ENCODE results near the gene CMTM7.

Gene CMTM7

DNA sequence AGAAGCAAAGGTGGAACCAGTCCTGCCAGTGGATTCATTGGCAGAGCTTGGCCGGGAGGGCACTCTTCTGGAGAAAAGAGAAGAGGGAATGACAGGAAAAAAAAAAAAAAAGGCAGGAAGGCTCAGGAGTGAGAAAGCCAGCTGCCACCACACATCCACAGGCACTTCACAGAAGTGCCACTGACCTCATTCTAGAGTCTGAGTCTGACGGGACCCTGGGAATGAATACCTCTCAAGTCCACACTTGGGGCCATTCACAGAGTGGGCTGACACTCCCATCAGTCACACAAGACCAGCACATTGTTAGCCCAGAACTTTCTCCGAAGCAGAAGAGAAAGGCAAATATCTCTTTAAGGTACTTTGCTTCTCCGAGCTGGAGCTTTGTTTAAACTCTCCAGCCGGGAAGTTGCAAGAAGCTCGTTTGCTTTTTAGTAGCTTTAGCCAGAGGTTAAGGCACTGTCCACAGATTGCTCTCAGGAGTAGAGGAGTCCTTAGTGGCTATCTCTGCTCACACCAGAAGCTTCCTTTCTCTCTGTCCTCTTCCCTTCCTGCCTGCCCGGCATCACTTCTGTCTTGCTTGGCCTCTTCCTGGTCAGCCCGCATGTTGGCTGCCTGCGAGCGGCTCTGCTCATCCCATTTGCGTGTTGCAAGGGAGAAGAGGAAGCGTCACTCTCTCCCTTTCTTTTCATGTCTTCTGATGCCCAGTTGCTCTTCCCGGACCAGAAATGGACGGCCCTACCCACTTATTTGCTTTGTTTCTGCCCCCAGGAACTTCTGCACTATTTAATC is 57.2 kb downstream of the CMTM7 start:
- Histone ChIP-seq H3K27ac (replicated peaks) (no peak overlapping the region), H3K4me3 (replicated peaks; ENCODE audit: insufficient read depth, low read length) (no peak overlapping the region), H3K27me3 (ENCODE audit: insufficient read depth, poor library complexity, severe bottlenecking) (no peaks in the 10 kb centered on the region)
- TF ChIP-seq POLR2AphosphoS5 (IDR thresholded peaks at IDR 0.05; ENCODE audit: low read depth) (no peak), SPI1 (IDR thresholded peaks at IDR 0.05; ENCODE audit: borderline replicate concordance, low read depth) (no peak), CTCF (IDR thresholded peaks at IDR 0.05; ENCODE audit: insufficient read depth, low read length) (no peak), REST (IDR thresholded peaks at IDR 0.05; ENCODE audit: insufficient replicate concordance, low read depth) (no peak), GABPA (IDR thresholded peaks at IDR 0.05; ENCODE audit: low read depth) (no peak)
- no peak for DNase-seq (ENCODE audit: low read depth in 1 of 2, low spot score in 1 of 2)

DNA sequence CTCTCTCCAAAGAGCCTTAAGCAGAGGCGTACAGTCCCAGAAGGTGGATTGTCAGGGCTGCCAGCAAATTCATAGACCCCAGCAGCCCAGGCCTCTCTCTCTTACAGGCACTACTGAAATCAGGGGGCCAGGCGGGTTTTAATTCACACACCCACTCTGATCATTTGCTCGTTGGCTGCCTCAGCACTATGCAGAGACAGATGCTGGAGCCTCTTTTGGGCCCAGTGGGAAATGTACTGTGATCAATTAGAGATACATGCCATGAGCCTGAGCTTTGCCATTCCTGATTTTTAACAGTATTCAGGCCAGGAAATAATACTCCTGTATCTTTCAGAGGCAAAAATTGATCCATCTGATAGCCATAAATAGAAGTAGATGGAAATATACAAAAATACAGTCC is 58.0 kb downstream of the CMTM7 start:
- no peak overlapping the region for H3K27ac ChIP-seq (replicated peaks)
- DNase-seq (ENCODE audit: low read depth in 1 of 2, low spot score in 1 of 2): no peak
- TF ChIP-seq REST (IDR thresholded peaks at IDR 0.05; ENCODE audit: insufficient replicate concordance, low read depth) (no peak), GABPA (IDR thresholded peaks at IDR 0.05; ENCODE audit: low read depth) (no peak), SPI1 (IDR thresholded peaks at IDR 0.05; ENCODE audit: borderline replicate concordance, low read depth) (no peak), POLR2AphosphoS5 (IDR thresholded peaks at IDR 0.05; ENCODE audit: low read depth) (no peak), CTCF (IDR thresholded peaks at IDR 0.05; ENCODE audit: insufficient read depth, low read length) (no peak)
- H3K27me3 ChIP-seq (ENCODE audit: insufficient read depth, poor library complexity, severe bottlenecking): no peaks in the 10 kb centered on the region
- no peak overlapping the region for H3K4me3 ChIP-seq (replicated peaks; ENCODE audit: insufficient read depth, low read length)

DNA sequence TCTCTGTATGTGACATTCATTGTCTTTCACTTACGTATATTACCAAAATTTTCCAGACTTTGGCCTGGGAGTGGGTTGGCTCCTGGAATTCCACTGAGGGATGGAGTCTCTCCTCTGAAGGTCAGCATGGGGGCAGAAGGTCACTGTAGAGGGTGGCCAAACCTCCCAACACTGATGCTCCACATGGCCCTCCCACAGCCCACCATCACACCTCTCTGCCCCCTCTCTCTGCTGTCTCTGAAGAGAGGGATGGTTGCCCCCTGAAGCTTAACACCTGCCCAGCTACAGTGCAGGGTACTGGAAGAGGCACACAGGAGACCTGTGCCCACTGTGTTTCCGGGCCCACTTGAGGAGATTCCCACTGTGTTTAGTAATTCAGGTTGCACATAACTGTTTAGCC is 58.8 kb downstream of the CMTM7 start:
- no peak overlapping the region for H3K27ac ChIP-seq (replicated peaks)
- H3K27me3 ChIP-seq (ENCODE audit: insufficient read depth, poor library complexity, severe bottlenecking): no peaks in the 10 kb centered on the region
- DNase-seq (ENCODE audit: low read depth in 1 of 2, low spot score in 1 of 2): no peak
- TF ChIP-seq CTCF (IDR thresholded peaks at IDR 0.05; ENCODE audit: insufficient read depth, low read length) (no peak), POLR2AphosphoS5 (IDR thresholded peaks at IDR 0.05; ENCODE audit: low read depth) (no peak), SPI1 (IDR thresholded peaks at IDR 0.05; ENCODE audit: borderline replicate concordance, low read depth) (no peak), GABPA (IDR thresholded peaks at IDR 0.05; ENCODE audit: low read depth) (no peak), REST (IDR thresholded peaks at IDR 0.05; ENCODE audit: insufficient replicate concordance, low read depth) (no peak)
- H3K4me3 ChIP-seq (replicated peaks; ENCODE audit: insufficient read depth, low read length): no peak overlapping the region
